PFSK-1 (cell line): Measurements from ENCODE around the gene LAD1.

ENCODE experiments used
- FOXP2 ChIP-seq: optimal IDR thresholded peaks from 2 replicates; pipeline ENCODE3; 2011; ENCODE audit warnings: borderline replicate concordance, control low read depth, inconsistent platforms; ENCODE audit not compliant: insufficient read depth; ENCODE audit errors: extremely low read length, extremely low read depth
- POLR2AphosphoS5 ChIP-seq: IDR thresholded peaks from 2 replicates; pipeline ENCODE4 v1.6.1; 2012; ENCODE audit warnings: low read depth, mild to moderate bottlenecking, control low read depth, low read length, moderate library complexity
- REST ChIP-seq, 2 experiments: IDR thresholded peaks; 2 replicates each; pipeline versions ENCODE4 v1.6.1 to v1.8.0; 2011 to 2012; ENCODE audit warnings: low read depth in 2 of 2, low read length in 2 of 2, control low read depth in 1 of 2, inconsistent platforms in 1 of 2, mild to moderate bottlenecking in 1 of 2, moderate library complexity in 1 of 2; ENCODE audit not compliant: insufficient read depth in 1 of 2
- SIN3A ChIP-seq: IDR thresholded peaks from 2 replicates; pipeline ENCODE4 v1.6.1; 2012; ENCODE audit warnings: mild to moderate bottlenecking, low read length, moderate library complexity, borderline replicate concordance; ENCODE audit not compliant: insufficient read depth
- TAF1 ChIP-seq: IDR thresholded peaks from 2 replicates; pipeline ENCODE4 v1.6.1; 2012; ENCODE audit warnings: low read length, control low read depth, borderline replicate concordance; ENCODE audit not compliant: insufficient read depth

The LAD1 gene

GRCh38 chr1:201408834-201409200 lies 9.7 kb upstream of the LAD1 start:
- TF ChIP-seq POLR2AphosphoS5 (no peak), SIN3A (no peak), TAF1 (no peak), REST (IDR thresholded peaks at IDR 0.05; ENCODE audit: insufficient read depth in 1 of 2, low read depth in 2 of 2, low read length in 2 of 2) (no peak), FOXP2 (no peak)

- TF ChIP-seq POLR2AphosphoS5 (no peak), TAF1 (no peak), REST (IDR thresholded peaks at IDR 0.05; ENCODE audit: insufficient read depth in 1 of 2, low read depth in 2 of 2, low read length in 2 of 2) (no peak), FOXP2 (no peak), SIN3A (no peak)
Observed at GRCh38 chr1:201408176-201408833, 9.2 kb upstream of the LAD1 start.

GRCh38 chr1:201406831-201407406 lies 7.8 kb upstream of the LAD1 start:
- no peak for TF ChIP-seq SIN3A
- no peak for TF ChIP-seq REST (IDR thresholded peaks at IDR 0.05; ENCODE audit: insufficient read depth in 1 of 2, low read depth in 2 of 2, low read length in 2 of 2)
- TF ChIP-seq TAF1: no peak
- no peak for TF ChIP-seq FOXP2
- no peak for TF ChIP-seq POLR2AphosphoS5

- TF ChIP-seq REST (IDR thresholded peaks at IDR 0.05; ENCODE audit: insufficient read depth in 1 of 2, low read depth in 2 of 2, low read length in 2 of 2) (no peak), SIN3A (no peak), TAF1 (no peak), POLR2AphosphoS5 (no peak), FOXP2 (no peak)
Observed at GRCh38 chr1:201405484-201405831, 6.3 kb upstream of the LAD1 start.
